HEK293 (cell line): ENCODE results near the gene DPP6.

Experiments
- CTCF ChIA-PET: fragments of 350-600 bp; formaldehyde crosslinking; extraction: SDS; loops from one replicate; lab custom pipeline; 2021; ENCODE audit warnings: antibody characterized with exemption; lab: Yijun Ruan, JAX
- POLR2A ChIA-PET: fragments of 300-600 bp; formaldehyde crosslinking; extraction: SDS; loops from one replicate; lab custom pipeline; 2020; ENCODE audit warnings: antibody characterized with exemption, inconsistent platforms; lab: Yijun Ruan, JAX
- H3K27ac ChIP-seq: fragments of 200-500 bp; sonication (Bioruptor generic); 2 replicates; pipeline ENCODE4 v1.5.1; 2014; ENCODE audit warnings: low read depth, low read length, control low read depth, inconsistent platforms; ENCODE audit errors: extremely low read depth
- H3K36me3 ChIP-seq, 2 experiments: fragments of 200-500 bp in 1 of 2; sonication (Bioruptor generic) in 1 of 2; 1 replicate in 1 of 2; 2 replicates in 1 of 2; pipeline ENCODE4 v1.5.1; 2014 to 2017; ENCODE audit warnings: inconsistent platforms in 2 of 2, low read length in 2 of 2; ENCODE audit not compliant: control insufficient read depth in 2 of 2, insufficient read depth in 1 of 2
- H3K4me1 ChIP-seq: fragments of 200-500 bp; sonication (Bioruptor generic); 2 replicates; pipeline ENCODE4 v1.5.1; 2014; ENCODE audit warnings: mild to moderate bottlenecking, low read length, inconsistent platforms; ENCODE audit not compliant: control insufficient read depth, insufficient read depth
- H3K4me3 ChIP-seq: 2 replicates; pipeline ENCODE4 v1.5.1; 2011; ENCODE audit warnings: low read depth, mild to moderate bottlenecking, control low read depth, low read length, moderate library complexity
- H3K9me3 ChIP-seq: fragments of 200-500 bp; sonication (Bioruptor generic); 2 replicates; pipeline ENCODE4 v1.5.1; 2014; ENCODE audit warnings: low read depth, low read length, inconsistent platforms; ENCODE audit not compliant: control insufficient read depth, insufficient read depth
- BCL6B ChIP-seq: fragments of 450-650 bp; formaldehyde crosslinking; IDR thresholded peaks from 2 replicates; pipeline ENCODE4 v1.5.1; 2017; ENCODE audit warnings: missing biosample characterization, missing genetic modification characterization
- EGR2 ChIP-seq: fragments of 450-650 bp; formaldehyde crosslinking; IDR thresholded peaks from 2 replicates; pipeline ENCODE4 v1.5.1; 2016; ENCODE audit warnings: low read depth, missing biosample characterization, missing genetic modification characterization
- GLIS1 ChIP-seq: fragments of 450-650 bp; formaldehyde crosslinking; IDR thresholded peaks from 2 replicates; pipeline ENCODE4 v1.5.1; 2016; ENCODE audit warnings: missing biosample characterization, missing genetic modification characterization
- GLIS2 ChIP-seq: fragments of 450-650 bp; formaldehyde crosslinking; IDR thresholded peaks from 2 replicates; pipeline ENCODE4 v1.5.1; 2016; ENCODE audit warnings: missing biosample characterization, missing genetic modification characterization
- HOXA7 ChIP-seq: sonication (generic); formaldehyde crosslinking; IDR thresholded peaks from 2 replicates; pipeline ENCODE4 v1.8.1; 2022; ENCODE audit warnings: missing genetic modification reagents, borderline replicate concordance
- INSM2 ChIP-seq: fragments of 450-650 bp; formaldehyde crosslinking; IDR thresholded peaks from 2 replicates; pipeline ENCODE4 v1.5.1; 2016; ENCODE audit warnings: missing biosample characterization, missing genetic modification characterization
- KLF16 ChIP-seq: fragments of 450-650 bp; formaldehyde crosslinking; IDR thresholded peaks from 2 replicates; pipeline ENCODE4 v1.5.1; 2017; ENCODE audit warnings: missing biosample characterization, missing genetic modification characterization
- KLF8 ChIP-seq: fragments of 450-650 bp; formaldehyde crosslinking; IDR thresholded peaks from 2 replicates; pipeline ENCODE4 v1.5.1; 2016; ENCODE audit warnings: missing biosample characterization, missing genetic modification characterization
- KLF9 ChIP-seq: fragments of 450-650 bp; formaldehyde crosslinking; IDR thresholded peaks from 2 replicates; pipeline ENCODE4 v1.5.1; 2016; ENCODE audit warnings: missing biosample characterization, missing genetic modification characterization, low read depth
- SP7 ChIP-seq: fragments of 450-650 bp; formaldehyde crosslinking; IDR thresholded peaks from 2 replicates; pipeline ENCODE4 v1.5.1; 2016; ENCODE audit warnings: missing biosample characterization, missing genetic modification characterization
- YY2 ChIP-seq: fragments of 450-650 bp; formaldehyde crosslinking; IDR thresholded peaks from 2 replicates; pipeline ENCODE4 v1.5.1; 2016; ENCODE audit warnings: missing biosample characterization, missing genetic modification characterization
- ZBTB10 ChIP-seq: fragments of 450-650 bp; formaldehyde crosslinking; IDR thresholded peaks from 2 replicates; pipeline ENCODE4 v1.5.1; 2016; ENCODE audit warnings: missing biosample characterization, missing genetic modification characterization
- ZBTB7A ChIP-seq: fragments of 450-650 bp; formaldehyde crosslinking; IDR thresholded peaks from 2 replicates; pipeline ENCODE4 v1.5.1; 2016; ENCODE audit warnings: low read depth, missing biosample characterization, missing genetic modification characterization
- ZFP37 ChIP-seq: fragments of 450-650 bp; formaldehyde crosslinking; IDR thresholded peaks from 2 replicates; pipeline ENCODE4 v1.5.1; 2016; ENCODE audit warnings: missing biosample characterization, missing genetic modification characterization
- ZNF280D ChIP-seq: fragments of 450-650 bp; formaldehyde crosslinking; IDR thresholded peaks from 2 replicates; pipeline ENCODE4 v1.5.1; 2016; ENCODE audit warnings: missing biosample characterization, missing genetic modification characterization
- ZNF311 ChIP-seq: fragments of 450-650 bp; formaldehyde crosslinking; IDR thresholded peaks from 2 replicates; pipeline ENCODE4 v1.5.1; 2017; ENCODE audit warnings: missing biosample characterization, missing genetic modification characterization, borderline replicate concordance
- ZNF362 ChIP-seq: fragments of 450-650 bp; formaldehyde crosslinking; IDR thresholded peaks from 2 replicates; pipeline ENCODE4 v1.5.1; 2016; ENCODE audit warnings: missing biosample characterization, missing genetic modification characterization
- ZNF37A ChIP-seq: fragments of 450-650 bp; IDR thresholded peaks from 2 replicates; pipeline ENCODE4 v1.5.1; 2018; ENCODE audit warnings: missing biosample characterization, missing genetic modification characterization
- ZNF426 ChIP-seq: fragments of 450-650 bp; formaldehyde crosslinking; IDR thresholded peaks from 2 replicates; pipeline ENCODE4 v1.5.1; 2017; ENCODE audit warnings: missing biosample characterization, missing genetic modification characterization, mild to moderate bottlenecking, inconsistent platforms, moderate library complexity
- ZNF510 ChIP-seq: fragments of 450-650 bp; formaldehyde crosslinking; IDR thresholded peaks from 2 replicates; pipeline ENCODE4 v1.5.1; 2018; ENCODE audit warnings: mild to moderate bottlenecking, missing genetic modification characterization, missing biosample characterization; ENCODE audit not compliant: insufficient replicate concordance
- ZNF544 ChIP-seq: fragments of 450-650 bp; formaldehyde crosslinking; IDR thresholded peaks from 2 replicates; pipeline ENCODE4 v1.5.0; 2017; ENCODE audit warnings: missing biosample characterization, missing genetic modification characterization
- ZNF548 ChIP-seq: fragments of 450-650 bp; formaldehyde crosslinking; IDR thresholded peaks from 2 replicates; pipeline ENCODE4 v1.5.1; 2016; ENCODE audit warnings: missing biosample characterization, missing genetic modification characterization
- ZNF558 ChIP-seq: fragments of 450-650 bp; formaldehyde crosslinking; IDR thresholded peaks from 2 replicates; pipeline ENCODE4 v1.5.1; 2016; ENCODE audit warnings: missing biosample characterization, missing genetic modification characterization
- ZNF76 ChIP-seq: fragments of 450-650 bp; formaldehyde crosslinking; IDR thresholded peaks from 2 replicates; pipeline ENCODE4; 2016; ENCODE audit warnings: low read depth, missing biosample characterization, missing genetic modification characterization, borderline replicate concordance
- ZNF776 ChIP-seq: fragments of 450-650 bp; formaldehyde crosslinking; IDR thresholded peaks from 2 replicates; pipeline ENCODE4 v1.5.0; 2017; ENCODE audit warnings: missing biosample characterization, missing genetic modification characterization, borderline replicate concordance
- ZSCAN5A ChIP-seq: fragments of 450-650 bp; formaldehyde crosslinking; IDR thresholded peaks from 2 replicates; pipeline ENCODE4 v1.5.1; 2016; ENCODE audit warnings: missing biosample characterization, missing genetic modification characterization

The DPP6 gene

GRCh38 chr7:154685564-154685901, 633.3 kb downstream of the DPP6 start (continued):
- TF ChIP-seq BCL6B (tag by site-specific recombination) = no peak
- no peak for TF ChIP-seq ZFP37 (tag by site-specific recombination)
- no peak for TF ChIP-seq ZNF558 (tag by site-specific recombination)
- TF ChIP-seq ZNF311 (tag by site-specific recombination) = no peak
- TF ChIP-seq ZBTB10 (tag by site-specific recombination) = no peak
- no peak for TF ChIP-seq YY2 (tag by site-specific recombination)
- no peak for TF ChIP-seq ZSCAN5A (tag by site-specific recombination)
- TF ChIP-seq ZNF362 (tag by site-specific recombination) = no peak
- TF ChIP-seq ZNF280D (tag by site-specific recombination) = no peak
- no peak for TF ChIP-seq SP7
- TF ChIP-seq HOXA7 (CRISPR knock-in tag) = no peak
- TF ChIP-seq, all 188 proteins: peak for 0

GRCh38 chr7:154686305-154686704, 634.1 kb downstream of the DPP6 start:
- CTCF ChIA-PET = interaction anchor here (0.6 kb wide), 1 partner anchor 75 kb away, joined by 4 read pairs; no protein-coding TSS in a partner anchor
- H3K4me3 ChIP-seq = no peak overlapping the region
- TF ChIP-seq KLF9 (tag by site-specific recombination) (no peak), ZNF426 (tag by site-specific recombination) (no peak), ZNF548 (tag by site-specific recombination) (no peak), ZNF37A (tag by site-specific recombination) (no peak), EGR2 (no peak), ZNF776 (tag by site-specific recombination) (no peak), ZBTB7A (tag by site-specific recombination) (no peak), KLF8 (tag by site-specific recombination) (no peak), INSM2 (no peak), ZNF510 (tag by site-specific recombination) (no peak), KLF16 (tag by site-specific recombination) (no peak), GLIS2 (tag by site-specific recombination) (no peak), GLIS1 (no peak), ZNF544 (tag by site-specific recombination) (no peak), ZNF76 (no peak)
- H3K27ac ChIP-seq = no peak overlapping the region
- H3K36me3 ChIP-seq = no peaks in the 10 kb centered on the region
- H3K9me3 ChIP-seq = no peaks in the 10 kb centered on the region
- no peaks in the 10 kb centered on the region for H3K4me1 ChIP-seq
- POLR2A ChIA-PET = no interaction called here
